Esophagus muscularis mucosa (tissue), 4 donors: ENCODE measurements around the gene AK5.
"Not testable (repeated sequence)": the region's sequence is repeated elsewhere in the genome, so short reads cannot be mapped to it uniquely, and the experiment has no call there.

ENCODE experiments used
- CTCF ChIP-seq, 3 experiments: fragments of 200-600 bp in 2 of 3; fragments of 450-650 bp in 1 of 3; sonication (generic) in 2 of 3; IDR thresholded peaks; one replicate each; pipeline ENCODE4 v1.5.1; 2017 to 2019; ENCODE audit warnings: antibody characterized with exemption in 3 of 3, mild to moderate bottlenecking in 2 of 3, moderate library complexity in 1 of 3
- EP300 ChIP-seq: sonication (generic); formaldehyde crosslinking; IDR thresholded peaks from one replicate; pipeline ENCODE4 v1.6.1; 2017; ENCODE audit warnings: antibody characterized with exemption
- POLR2A ChIP-seq: fragments of 450-650 bp; IDR thresholded peaks from one replicate; pipeline ENCODE4 v1.6.1; 2017; ENCODE audit warnings: antibody characterized with exemption, moderate library complexity, mild to moderate bottlenecking, low read depth

GRCh38 chr1:77512650-77513049, 230.8 kb downstream of the AK5 start:
- TF ChIP-seq CTCF (IDR thresholded peaks at IDR 0.05); EP300; POLR2A: not testable (repeated sequence)
